Bronchial epithelial cell (primary cell): Measurements from ENCODE around the gene HSD11B1. TPM values are rescaled to one million over a fixed set of nuclear protein-coding genes. Genes with fewer than 3 reads are reported as not detected.

ENCODE experiments used
- DNase-seq: peaks from one replicate; pipeline ENCODE4 v3.0.0-alpha.2; 2010; ENCODE audit warnings: low read depth
- FAIRE-seq: peaks from 2 replicates; lab custom pipeline; 2011; peaks lifted over from hg19 to GRCh38; lab: Jason Lieb, UNC
- H3K27me3 ChIP-seq: 2 replicates; pipeline ENCODE4 v1.5.1; 2011; ENCODE audit warnings: low read length; ENCODE audit not compliant: control insufficient read depth, insufficient read depth
- H3K36me3 ChIP-seq: 2 replicates; pipeline ENCODE4 v1.5.1; 2011; ENCODE audit warnings: low read length; ENCODE audit not compliant: control insufficient read depth, insufficient read depth
- H3K4me3 ChIP-seq: 2 replicates; pipeline ENCODE4 v1.5.1; 2011; ENCODE audit warnings: mild to moderate bottlenecking, low read depth, low read length, control low read depth
- CTCF ChIP-seq: IDR thresholded peaks from 2 replicates; pipeline ENCODE4 v1.5.1; 2011; ENCODE audit warnings: mild to moderate bottlenecking, moderate library complexity, low read length, control low read depth, inconsistent platforms; ENCODE audit not compliant: insufficient read depth, severe bottlenecking
- total RNA-seq: library from RNA; depleted of rRNA; stranded (reverse); fragments of >200 nt; gene quantifications from 2 replicates; pipeline ENCODE4 v1.2.1, GENCODE V29; 2014

Gene HSD11B1
- total RNA-seq, 1 donor from 2014 or later = 10.5 TPM

GRCh38 chr1:209769171-209769904 lies 64.7 kb downstream of the HSD11B1 start:
- peak; percentile 82 for DNase-seq
- no peaks in the 10 kb centered on the region for H3K36me3 ChIP-seq
- H3K4me3 ChIP-seq = no peak overlapping the region
- TF ChIP-seq CTCF = no peak
- no peak for FAIRE-seq
- H3K27me3 ChIP-seq = no peaks in the 10 kb centered on the region

- H3K4me3 ChIP-seq = no peak overlapping the region
- no peak for FAIRE-seq
Observed at GRCh38 chr1:209769971-209770370, 65.3 kb downstream of the HSD11B1 start.

GRCh38 chr1:209770636-209771415 lies 66.2 kb downstream of the HSD11B1 start:
- no peak for TF ChIP-seq CTCF
- no peak overlapping the region for H3K4me3 ChIP-seq
- DNase-seq = no peak
- FAIRE-seq = no peak
- H3K27me3 ChIP-seq = no peaks in the 10 kb centered on the region
- H3K36me3 ChIP-seq = no peaks in the 10 kb centered on the region

More at GRCh38 chr1:209769971-209770370, 65.3 kb downstream of the HSD11B1 start:
- no peaks in the 10 kb centered on the region for H3K27me3 ChIP-seq
- no peaks in the 10 kb centered on the region for H3K36me3 ChIP-seq
- DNase-seq = no peak
- no peak for TF ChIP-seq CTCF

GRCh38 chr1:209772126-209772525 lies 67.5 kb downstream of the HSD11B1 start:
- DNase-seq (no peak), FAIRE-seq (no peak)
- TF ChIP-seq CTCF = no peak
- H3K36me3 ChIP-seq = no peaks in the 10 kb centered on the region
- no peak overlapping the region for H3K4me3 ChIP-seq
- no peaks in the 10 kb centered on the region for H3K27me3 ChIP-seq

GRCh38 chr1:209774592-209774991 lies 69.9 kb downstream of the HSD11B1 start:
- no peak for DNase-seq
- Histone ChIP-seq H3K36me3 (no peaks in the 10 kb centered on the region), H3K4me3 (no peak overlapping the region), H3K27me3 (no peaks in the 10 kb centered on the region)
- TF ChIP-seq CTCF = no peak
- no peak for FAIRE-seq
